ENCODE data around the gene GALK1.
A peak's percentile ranks its signal among the peaks of the same experiment; 100 is the strongest.

The GALK1 gene

DNA sequence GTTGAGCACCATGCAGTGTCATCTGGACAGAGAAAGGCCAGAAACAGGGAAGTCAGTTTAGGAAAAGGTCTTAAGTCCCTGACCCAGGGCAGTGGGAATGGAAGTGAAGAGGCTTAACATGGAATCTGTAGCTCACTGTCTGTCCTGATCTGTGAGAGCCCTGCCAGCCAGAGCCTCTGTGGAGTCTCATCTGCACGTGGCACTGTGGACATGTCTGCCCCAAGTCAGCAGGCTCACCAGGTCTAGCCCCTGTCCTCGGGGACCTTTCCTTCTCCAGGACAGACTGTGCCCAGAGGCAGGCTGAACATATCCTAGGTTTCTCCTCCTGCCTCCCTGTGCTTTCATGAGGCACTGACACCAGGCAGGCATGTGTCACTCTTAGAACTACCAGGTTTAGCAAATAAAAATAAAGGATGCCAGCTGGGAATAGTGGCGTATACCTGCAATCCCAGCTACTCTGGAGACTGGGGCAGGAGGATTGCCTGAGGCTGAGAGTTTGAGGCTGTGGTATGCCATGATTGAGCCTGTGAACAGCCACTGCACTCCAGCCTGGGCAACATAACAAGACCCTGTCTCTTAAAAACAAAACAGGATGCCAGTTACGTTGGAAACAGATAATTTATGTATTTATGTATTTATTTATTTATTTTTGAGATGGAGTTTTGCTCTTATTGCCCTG, 42.0 kb upstream of the GALK1 start:
- TF ChIP-seq CTCF (IDR thresholded peaks at IDR 0.05), result no peak
- peak overlapping the region; percentile 48 for H3K27ac Mint-ChIP-seq
- DNase-seq, result no peak

GRCh38 chr17:75803883-75804282, 38.9 kb upstream of the GALK1 start:
- Mint-ChIP-seq H3K27me3 (ENCODE audit: low read depth, poor library complexity) (no peaks in the 10 kb centered on the region), H3K36me3 (ENCODE audit: low read depth) (peaks cover 36% of the 10 kb centered on the region), H3K27ac (peak overlapping the region; percentile 29), H3K4me1 (peaks cover 12% of the 10 kb centered on the region), H3K4me3 (no peak overlapping the region), H3K9me3 (no peaks in the 10 kb centered on the region)
- TF ChIP-seq CTCF (IDR thresholded peaks at IDR 0.05), result no peak
- DNase-seq, result no peak

More for the DNA sequence above, 42.0 kb upstream of the GALK1 start:
- Mint-ChIP-seq H3K9me3 (no peaks in the 10 kb centered on the region), H3K4me1 (peaks cover 16% of the 10 kb centered on the region), H3K27me3 (ENCODE audit: low read depth, poor library complexity) (no peaks in the 10 kb centered on the region), H3K36me3 (ENCODE audit: low read depth) (peaks cover 20% of the 10 kb centered on the region), H3K4me3 (no peak overlapping the region)

DNA sequence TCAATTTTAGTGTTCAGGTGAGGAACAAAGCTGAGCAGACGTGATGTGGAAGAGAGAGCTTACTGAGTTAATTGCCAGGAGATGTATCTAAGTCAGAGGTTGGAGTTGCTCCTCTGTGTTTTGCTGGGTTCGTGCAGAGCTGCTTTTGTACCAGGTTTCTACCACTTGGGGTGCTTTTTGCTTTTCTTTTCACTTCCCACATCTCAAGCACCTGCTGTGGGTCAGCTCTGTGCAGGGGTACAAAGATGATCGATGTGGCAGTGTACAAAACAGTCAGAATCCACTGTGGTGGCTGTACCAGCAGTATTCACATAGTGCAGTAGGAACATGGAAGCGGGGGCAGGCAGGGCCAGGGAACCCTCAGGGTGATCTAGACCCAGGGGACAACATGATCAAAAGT, 34.4 kb upstream of the GALK1 start:
- no peaks in the 10 kb centered on the region for H3K4me1 Mint-ChIP-seq
- H3K36me3 Mint-ChIP-seq (ENCODE audit: low read depth), result peaks cover 58% of the 10 kb centered on the region
- no peaks in the 10 kb centered on the region for H3K27me3 Mint-ChIP-seq (ENCODE audit: low read depth, poor library complexity)
- no peak for DNase-seq
- TF ChIP-seq CTCF (IDR thresholded peaks at IDR 0.05), result no peak
- H3K27ac Mint-ChIP-seq, result peak overlapping the region; percentile 4
- H3K9me3 Mint-ChIP-seq, result no peaks in the 10 kb centered on the region
- no peak overlapping the region for H3K4me3 Mint-ChIP-seq

DNA sequence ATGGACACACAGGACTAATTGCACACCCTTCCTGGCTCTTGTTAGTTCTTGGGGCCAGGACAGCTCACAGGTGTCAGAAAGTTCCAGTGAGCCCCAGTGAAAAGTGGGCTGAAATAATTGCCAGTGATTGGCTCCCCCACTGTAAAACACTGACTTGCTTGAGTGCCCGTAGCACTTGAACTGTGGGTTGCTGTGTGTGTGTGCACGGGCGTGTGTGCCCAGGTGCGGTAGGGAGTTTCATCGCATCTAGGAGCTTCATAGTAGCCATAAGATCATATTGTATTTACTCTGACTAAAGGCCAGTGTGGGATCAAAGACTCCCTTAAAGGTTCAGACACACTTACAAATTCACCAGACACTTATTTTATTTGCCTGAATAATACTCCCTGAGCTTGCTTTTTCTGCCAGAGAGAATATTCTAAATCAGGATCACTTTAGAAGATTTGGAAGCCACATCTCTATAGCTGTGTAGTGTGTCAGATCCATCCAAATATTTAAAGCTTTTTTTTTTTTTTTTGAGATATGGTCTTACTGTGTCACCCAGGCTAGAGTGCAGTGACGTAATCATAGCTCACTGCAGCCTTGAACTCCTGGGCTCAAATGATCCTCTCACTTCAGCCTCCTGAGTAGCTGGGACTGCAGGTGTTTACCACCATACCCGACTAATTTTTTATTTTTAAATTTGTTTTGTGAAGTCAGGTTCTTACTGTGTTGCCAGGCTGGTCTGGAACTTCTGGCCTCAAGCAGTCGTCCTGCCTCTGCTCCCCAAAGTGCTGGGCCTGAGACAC, 31.0 kb upstream of the GALK1 start:
- Mint-ChIP-seq H3K27ac (peak overlapping the region; percentile 54), H3K9me3 (no peaks in the 10 kb centered on the region), H3K27me3 (ENCODE audit: low read depth, poor library complexity) (no peaks in the 10 kb centered on the region), H3K4me1 (no peaks in the 10 kb centered on the region), H3K4me3 (no peak overlapping the region), H3K36me3 (ENCODE audit: low read depth) (peaks cover 69% of the 10 kb centered on the region)
- DNase-seq, result no peak
- no peak for TF ChIP-seq CTCF (IDR thresholded peaks at IDR 0.05)

DNA sequence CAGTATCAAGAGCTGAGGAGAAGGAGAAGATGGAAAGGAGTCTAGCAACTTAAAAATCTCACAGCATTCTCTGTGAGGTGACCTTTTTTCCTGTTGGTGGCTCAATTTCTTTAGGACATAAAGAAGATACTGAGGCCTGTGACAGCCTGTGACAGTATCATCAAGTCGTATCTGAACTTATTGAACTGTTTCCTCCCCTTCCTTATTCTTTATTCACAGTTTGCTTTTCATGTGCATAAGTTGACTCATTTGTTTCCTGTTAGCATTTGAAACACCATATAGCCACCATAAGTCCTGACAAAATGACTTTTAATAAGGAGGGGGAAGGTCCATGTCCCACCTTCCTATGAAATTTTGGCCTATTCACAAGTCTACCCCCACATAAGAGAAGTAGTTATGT, 28.5 kb upstream of the GALK1 start:
- H3K36me3 Mint-ChIP-seq (ENCODE audit: low read depth), result peaks cover 68% of the 10 kb centered on the region

More for the DNA sequence above, 28.5 kb upstream of the GALK1 start:
- Mint-ChIP-seq H3K27ac (no peak overlapping the region), H3K27me3 (ENCODE audit: low read depth, poor library complexity) (no peaks in the 10 kb centered on the region), H3K9me3 (no peaks in the 10 kb centered on the region), H3K4me3 (no peak overlapping the region), H3K4me1 (peaks cover 4% of the 10 kb centered on the region)
- DNase-seq, result no peak
- TF ChIP-seq CTCF (IDR thresholded peaks at IDR 0.05), result no peak
